Effector memory CD4-positive, alpha-beta T cell (primary cell): ENCODE measurements around the gene DGKI.

ENCODE experiments used
- DNase-seq, 3 donors: peaks; one replicate each; pipeline ENCODE4 v3.0.0-alpha.2; 2020
- H3K27ac ChIP-seq: 2 replicates; pipeline ENCODE4 v1.7.0; 2013; ENCODE audit warnings: mild to moderate bottlenecking, low read length, moderate library complexity; ENCODE audit not compliant: insufficient read depth, poor library complexity, severe bottlenecking
- H3K27me3 ChIP-seq: replicated peaks from 2 replicates; pipeline ENCODE4 v1.7.0; 2013; ENCODE audit warnings: mild to moderate bottlenecking, low read length; ENCODE audit not compliant: insufficient read depth, control insufficient read depth, poor library complexity, severe bottlenecking
- H3K36me3 ChIP-seq: 2 replicates; pipeline ENCODE4 v1.7.0; 2013; ENCODE audit warnings: mild to moderate bottlenecking, low read length, moderate library complexity; ENCODE audit not compliant: control insufficient read depth, insufficient read depth
- H3K4me1 ChIP-seq: 2 replicates; pipeline ENCODE4 v1.7.0; 2013; ENCODE audit warnings: low read length, mild to moderate bottlenecking; ENCODE audit not compliant: control insufficient read depth, insufficient read depth, poor library complexity, severe bottlenecking
- H3K4me3 ChIP-seq: 2 replicates; pipeline ENCODE4 v1.7.0; 2013; ENCODE audit warnings: low read length, low read depth, mild to moderate bottlenecking; ENCODE audit not compliant: insufficient read depth, poor library complexity, severe bottlenecking
- H3K9me3 ChIP-seq: 2 replicates; pipeline ENCODE4 v1.7.0; 2013; ENCODE audit warnings: mild to moderate bottlenecking, low read length, moderate library complexity; ENCODE audit not compliant: control insufficient read depth

DGKI gene

DNA sequence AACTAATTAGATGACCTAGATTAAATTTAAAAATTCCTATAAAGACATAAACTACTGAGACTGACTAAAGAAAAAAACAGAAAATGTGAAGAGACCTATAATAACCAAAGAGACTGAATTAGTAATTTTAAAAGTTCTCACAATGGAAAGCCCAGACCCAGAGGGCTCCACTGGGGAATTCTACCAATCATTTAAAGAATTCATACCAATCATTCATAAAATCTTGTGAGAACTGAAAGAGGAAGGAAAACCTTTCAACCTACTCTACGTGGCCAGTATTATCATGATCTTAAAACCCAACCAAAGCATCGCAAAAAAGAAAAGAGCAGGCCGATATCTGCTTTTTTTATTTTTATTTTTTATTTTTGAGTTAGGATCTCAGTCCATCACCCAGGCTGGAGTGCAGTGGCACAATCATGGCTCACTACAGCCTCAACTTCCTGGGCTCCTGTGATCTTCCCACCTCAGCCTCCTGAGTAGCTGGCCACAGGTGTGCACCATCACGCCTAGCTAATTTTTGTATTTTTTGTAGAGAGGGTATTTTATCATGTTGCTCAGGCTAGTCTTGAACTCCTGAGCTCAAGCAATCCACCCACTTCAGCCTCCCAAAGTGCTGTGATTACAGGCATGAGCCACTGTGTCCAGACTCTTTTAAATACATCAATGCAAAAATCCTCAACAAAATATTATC, 48.6 kb downstream of the DGKI start:
- Histone ChIP-seq H3K27ac (no peak overlapping the region), H3K4me1 (no peaks in the 10 kb centered on the region), H3K9me3 (no peaks in the 10 kb centered on the region), H3K4me3 (no peak overlapping the region), H3K36me3 (no peaks in the 10 kb centered on the region), H3K27me3 (no peaks in the 10 kb centered on the region)
- DNase-seq = no peak

DNA sequence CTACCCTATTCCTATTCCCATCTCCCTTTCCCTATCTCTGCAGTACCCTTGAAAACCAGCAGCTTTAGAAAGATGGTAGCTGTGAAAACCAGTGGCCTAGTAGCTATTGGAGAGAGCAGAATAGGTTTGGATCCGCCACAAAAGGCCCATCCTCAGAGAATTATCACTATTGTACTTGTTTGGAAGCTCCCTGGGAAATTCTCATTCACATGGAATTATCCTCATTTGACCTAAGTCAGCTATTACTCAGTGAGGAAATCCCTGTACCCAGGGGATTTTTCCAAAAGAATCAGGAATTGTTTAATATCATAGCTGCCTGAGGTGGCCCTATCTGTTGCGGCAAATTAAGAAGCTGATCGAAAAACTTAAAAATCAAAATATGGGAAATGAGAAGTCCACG, 51.6 kb downstream of the DGKI start:
- DNase-seq = no peak
- Histone ChIP-seq H3K4me1 (no peaks in the 10 kb centered on the region), H3K36me3 (no peaks in the 10 kb centered on the region), H3K27me3 (no peaks in the 10 kb centered on the region), H3K4me3 (no peak overlapping the region), H3K9me3 (no peaks in the 10 kb centered on the region), H3K27ac (no peak overlapping the region)

DNA sequence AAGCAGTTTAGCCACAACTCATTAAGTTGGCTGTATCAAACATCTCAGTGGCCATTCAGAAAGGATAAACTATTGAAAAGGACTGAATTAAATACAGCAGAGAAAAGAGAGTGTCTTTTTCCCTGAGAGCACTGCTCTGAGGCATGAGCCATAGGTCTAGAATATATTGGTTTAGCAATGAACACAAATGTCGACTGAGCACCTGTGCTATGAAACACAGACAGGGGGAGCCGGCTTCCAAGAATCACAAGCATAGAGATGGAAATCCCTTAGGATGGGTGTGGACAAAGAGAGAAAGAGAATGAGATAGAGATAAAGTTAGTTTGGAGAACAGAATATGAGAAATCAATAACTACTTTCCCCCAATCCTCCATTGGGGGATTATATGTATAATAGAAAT, 54.8 kb downstream of the DGKI start:
- DNase-seq = no peak
- no peaks in the 10 kb centered on the region for H3K9me3 ChIP-seq

DNA sequence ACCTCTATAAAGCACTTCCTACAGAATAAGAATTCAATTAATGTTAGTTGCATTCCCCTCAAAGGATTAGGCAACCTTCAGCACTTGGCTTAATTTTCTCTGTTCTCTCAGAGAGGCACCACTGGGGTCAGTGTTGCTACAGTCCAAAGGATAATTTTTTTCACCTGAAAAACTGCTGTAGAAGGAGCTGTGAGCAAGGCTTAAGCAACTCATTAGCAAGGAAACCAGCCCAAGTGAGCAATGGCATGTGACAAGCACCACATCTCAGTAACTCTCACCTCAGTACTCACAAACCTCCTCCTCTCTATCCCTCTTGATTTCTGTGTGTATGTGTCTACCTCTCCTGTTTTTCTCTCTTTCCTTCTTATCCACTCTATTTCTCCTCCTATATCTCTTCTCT, 55.9 kb downstream of the DGKI start:
- DNase-seq = no peak
- no peaks in the 10 kb centered on the region for H3K36me3 ChIP-seq
- H3K27me3 ChIP-seq = no peaks in the 10 kb centered on the region

More for the DNA sequence above, 54.8 kb downstream of the DGKI start:
- no peaks in the 10 kb centered on the region for H3K36me3 ChIP-seq
- H3K4me1 ChIP-seq = no peaks in the 10 kb centered on the region
- H3K4me3 ChIP-seq = no peak overlapping the region
- H3K27me3 ChIP-seq = no peaks in the 10 kb centered on the region
- no peak overlapping the region for H3K27ac ChIP-seq

DNA sequence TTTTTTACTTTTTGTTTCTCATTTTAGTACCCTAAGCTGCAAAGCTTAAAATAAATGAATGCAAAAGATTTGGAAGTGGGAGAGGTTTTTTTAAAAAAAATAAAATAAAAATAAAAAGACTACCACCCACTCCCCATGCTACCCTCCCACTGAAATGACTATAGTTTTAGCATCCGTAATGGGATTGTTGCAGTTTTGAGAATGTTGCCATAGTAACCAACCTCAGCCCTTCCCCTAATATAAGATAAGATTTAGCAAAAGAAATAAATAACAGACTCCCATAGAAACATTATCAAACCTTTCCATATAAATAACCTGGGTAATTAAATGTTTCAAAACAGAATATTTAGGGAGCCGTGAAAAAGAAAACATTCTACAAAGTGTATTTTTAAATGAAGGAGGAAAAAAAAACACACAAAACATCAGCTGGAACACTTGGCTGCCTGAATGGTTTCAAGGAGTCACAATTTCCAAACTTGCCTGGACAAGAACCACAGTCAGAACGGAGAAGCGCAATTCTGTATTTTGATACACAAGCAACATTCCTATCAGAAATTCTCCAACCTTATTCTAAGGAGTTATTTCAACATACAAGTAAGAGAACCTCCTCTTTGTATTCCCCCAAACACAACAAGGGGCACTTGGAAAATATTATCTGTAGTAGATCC, 57.4 kb downstream of the DGKI start:
- Histone ChIP-seq H3K9me3 (no peaks in the 10 kb centered on the region), H3K4me3 (no peak overlapping the region), H3K27me3 (no peaks in the 10 kb centered on the region), H3K36me3 (no peaks in the 10 kb centered on the region), H3K4me1 (no peaks in the 10 kb centered on the region), H3K27ac (no peak overlapping the region)
- no peak for DNase-seq

More for the DNA sequence above, 55.9 kb downstream of the DGKI start:
- Histone ChIP-seq H3K27ac (no peak overlapping the region), H3K9me3 (no peaks in the 10 kb centered on the region), H3K4me3 (no peak overlapping the region), H3K4me1 (no peaks in the 10 kb centered on the region)

DNA sequence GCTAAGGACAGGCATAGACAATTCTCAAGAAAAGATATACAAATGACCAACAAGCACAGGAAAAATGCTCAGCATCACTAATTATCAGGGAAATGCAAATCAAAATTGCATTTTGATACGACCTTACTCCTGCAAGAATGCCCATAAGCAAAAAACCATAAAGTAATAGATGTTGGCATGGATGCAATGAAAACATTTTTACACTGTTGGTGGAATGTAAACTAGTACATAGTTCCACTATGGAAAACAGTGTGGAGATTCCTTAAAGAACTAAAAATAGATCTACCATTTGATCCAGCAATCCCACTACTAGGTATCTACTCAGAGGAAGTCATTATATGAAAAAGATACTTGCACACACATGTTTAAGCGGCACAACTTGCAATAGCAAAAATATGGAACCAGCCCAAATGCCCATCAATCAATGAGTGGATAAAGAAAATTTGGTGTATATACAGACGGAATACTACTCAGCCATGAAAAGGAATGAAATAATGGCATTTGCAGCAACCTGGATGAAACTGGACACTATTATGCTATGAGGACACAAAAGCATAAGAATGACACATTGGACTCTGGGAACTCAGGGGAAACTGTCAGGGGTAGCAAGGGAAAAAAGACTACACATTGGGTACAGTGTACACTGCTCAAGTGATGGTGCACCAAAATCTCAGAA, 59.3 kb downstream of the DGKI start:
- H3K36me3 ChIP-seq = no peaks in the 10 kb centered on the region
- H3K4me1 ChIP-seq = no peaks in the 10 kb centered on the region
- H3K4me3 ChIP-seq = no peak overlapping the region

DNA sequence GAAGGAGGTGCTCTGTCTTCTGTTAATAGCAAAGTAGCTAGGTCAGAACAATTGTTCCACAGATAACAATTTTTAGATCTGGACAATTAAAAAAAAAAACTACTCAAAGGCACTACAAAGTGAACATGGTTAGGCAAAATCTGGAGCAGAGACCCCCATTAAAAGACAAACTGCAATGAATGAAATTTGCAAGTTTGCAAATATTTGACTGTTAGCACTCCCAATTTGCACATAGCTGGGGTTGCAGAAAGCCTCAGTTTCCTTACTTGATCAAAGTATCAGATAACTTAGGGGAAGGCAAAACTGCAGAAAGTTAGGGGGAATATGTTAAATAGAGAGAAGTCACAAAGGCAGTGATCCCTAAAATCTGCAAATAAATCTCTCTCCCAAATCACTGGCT, 68.3 kb downstream of the DGKI start:
- Histone ChIP-seq H3K27me3 (no peaks in the 10 kb centered on the region), H3K4me3 (no peak overlapping the region), H3K9me3 (no peaks in the 10 kb centered on the region), H3K4me1 (no peaks in the 10 kb centered on the region), H3K27ac (no peak overlapping the region), H3K36me3 (no peaks in the 10 kb centered on the region)
- DNase-seq = no peak

More for the DNA sequence above, 59.3 kb downstream of the DGKI start:
- Histone ChIP-seq H3K27ac (no peak overlapping the region), H3K27me3 (no peaks in the 10 kb centered on the region), H3K9me3 (no peaks in the 10 kb centered on the region)
- DNase-seq = no peak

DNA sequence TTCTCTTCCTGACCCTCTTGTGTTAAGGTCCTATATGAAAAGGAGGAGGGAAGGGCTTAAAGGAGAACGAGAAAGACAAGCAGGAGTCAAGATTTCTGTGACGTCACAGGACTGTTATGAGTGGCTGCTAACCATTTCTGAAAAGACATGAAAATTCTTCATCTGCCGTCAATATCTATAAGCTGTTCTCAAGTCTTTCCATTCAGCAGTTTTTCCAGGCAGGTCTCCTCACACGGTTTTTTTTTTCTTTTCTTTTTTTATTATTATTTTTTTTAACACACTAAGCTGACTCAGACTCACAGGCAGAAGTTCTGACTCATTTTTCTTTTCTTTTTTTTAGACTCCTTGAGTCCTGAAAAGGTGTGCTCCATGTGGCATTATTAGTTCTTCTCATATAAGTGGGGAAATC, 72.0 kb downstream of the DGKI start:
- no peak for DNase-seq
- H3K36me3 ChIP-seq = no peaks in the 10 kb centered on the region
- H3K4me1 ChIP-seq = no peaks in the 10 kb centered on the region
- no peaks in the 10 kb centered on the region for H3K27me3 ChIP-seq
- H3K27ac ChIP-seq = no peak overlapping the region
- no peaks in the 10 kb centered on the region for H3K9me3 ChIP-seq
- H3K4me3 ChIP-seq = no peak overlapping the region

DNA sequence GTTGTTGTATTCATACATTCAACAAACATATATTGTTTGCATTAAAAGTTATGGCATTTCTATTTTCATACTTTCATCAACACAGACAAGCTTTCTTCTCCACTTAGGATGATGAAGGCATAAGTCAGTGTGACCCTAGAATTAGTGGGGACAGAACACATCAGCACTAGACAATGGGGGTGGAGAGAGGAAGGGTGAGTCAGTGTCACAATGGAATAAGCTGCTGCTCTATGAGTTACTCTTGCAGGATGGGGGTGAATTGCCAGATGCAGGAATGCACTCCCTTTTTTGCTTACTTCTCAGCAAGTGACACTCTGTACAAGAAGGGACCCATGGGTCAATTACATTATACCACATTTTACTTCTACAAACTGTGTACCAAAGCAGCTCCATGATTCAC, 74.0 kb downstream of the DGKI start:
- H3K4me1 ChIP-seq = no peaks in the 10 kb centered on the region
- DNase-seq = no peak
- H3K4me3 ChIP-seq = no peak overlapping the region
- no peak overlapping the region for H3K27ac ChIP-seq
- no peaks in the 10 kb centered on the region for H3K36me3 ChIP-seq
- no peaks in the 10 kb centered on the region for H3K9me3 ChIP-seq
- H3K27me3 ChIP-seq = no peaks in the 10 kb centered on the region

DNA sequence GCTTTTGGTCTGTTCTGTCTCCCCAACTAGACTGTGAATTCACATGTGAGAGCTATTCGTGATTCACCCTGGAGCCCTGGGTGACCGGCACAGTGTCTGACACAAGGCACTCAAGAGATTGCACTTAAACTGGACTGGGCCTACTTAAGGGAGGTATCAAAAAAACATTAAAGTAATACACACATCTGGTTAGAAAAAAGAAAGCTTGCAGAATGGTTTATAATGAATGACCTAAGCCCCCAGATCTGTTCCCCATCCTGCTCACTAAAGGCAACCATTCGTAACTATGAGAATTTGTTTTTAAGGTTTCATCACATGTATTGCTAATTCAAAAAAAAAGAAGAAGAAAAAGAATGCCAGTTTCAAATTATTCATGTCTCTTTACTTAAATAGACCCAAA, 74.5 kb downstream of the DGKI start:
- H3K27ac ChIP-seq = no peak overlapping the region
- no peaks in the 10 kb centered on the region for H3K36me3 ChIP-seq
- H3K9me3 ChIP-seq = no peaks in the 10 kb centered on the region
- H3K4me3 ChIP-seq = no peak overlapping the region
- no peaks in the 10 kb centered on the region for H3K27me3 ChIP-seq
- no peak for DNase-seq
- no peaks in the 10 kb centered on the region for H3K4me1 ChIP-seq
